MM.1S (cell line): ENCODE data around the gene DACT2.

Experiments
- DNase-seq: peaks from one replicate; pipeline ENCODE4 v3.0.0-alpha.2; 2015
- H2AFZ ChIP-seq: fragments of 300-600 bp; sonication (generic); 2 replicates; pipeline ENCODE4 v1.6.0; 2016; ENCODE audit warnings: antibody characterized with exemption, low read length
- H3F3A ChIP-seq: fragments of 300-600 bp; sonication (generic); 2 replicates; pipeline ENCODE4 v1.6.1; 2016; ENCODE audit warnings: mild to moderate bottlenecking, antibody characterized with exemption, low read length, moderate library complexity, mixed read lengths; ENCODE audit not compliant: insufficient read depth
- H3K27ac ChIP-seq: fragments of 300-600 bp; sonication (generic); 2 replicates; pipeline ENCODE4 v1.5.1; 2016; ENCODE audit warnings: mild to moderate bottlenecking, low read length
- H3K27me3 ChIP-seq: fragments of 300-600 bp; sonication (generic); replicated peaks from 2 replicates; pipeline ENCODE4 v1.6.0; 2016; ENCODE audit warnings: low read length; ENCODE audit not compliant: insufficient read depth
- H3K36me3 ChIP-seq: fragments of 300-600 bp; sonication (generic); replicated peaks from 2 replicates; pipeline ENCODE4 v1.6.1; 2016; ENCODE audit warnings: mild to moderate bottlenecking, low read length, mixed read lengths; ENCODE audit not compliant: insufficient read depth
- H3K4me1 ChIP-seq: fragments of 300-600 bp; sonication (generic); 2 replicates; pipeline ENCODE4 v1.6.1; 2016; ENCODE audit warnings: low read length, mixed read lengths
- H3K4me2 ChIP-seq: fragments of 300-600 bp; sonication (generic); 2 replicates; pipeline ENCODE4 v1.6.0; 2016; ENCODE audit warnings: low read depth, low read length
- H3K4me3 ChIP-seq: fragments of 300-600 bp; sonication (generic); 2 replicates; pipeline ENCODE4 v1.5.1; 2016; ENCODE audit warnings: low read length, mixed read lengths
- H3K79me2 ChIP-seq: fragments of 300-600 bp; sonication (generic); 2 replicates; pipeline ENCODE4 v1.6.1; 2016; ENCODE audit warnings: mixed run types, low read length, mixed read lengths
- H3K9ac ChIP-seq: fragments of 300-600 bp; sonication (generic); 2 replicates; pipeline ENCODE4 v1.6.1; 2016; ENCODE audit warnings: low read length, mixed read lengths
- H3K9me2 ChIP-seq: fragments of 300-600 bp; sonication (generic); replicated peaks from 2 replicates; pipeline ENCODE4 v1.6.1; 2016; ENCODE audit warnings: mild to moderate bottlenecking, low read length, mixed read lengths; ENCODE audit not compliant: insufficient read depth
- H3K9me3 ChIP-seq: fragments of 300-600 bp; sonication (generic); replicated peaks from 2 replicates; pipeline ENCODE4 v1.6.1; 2016; ENCODE audit warnings: mild to moderate bottlenecking, low read length, mixed read lengths; ENCODE audit not compliant: insufficient read depth
- H4K20me1 ChIP-seq: fragments of 300-600 bp; sonication (generic); 2 replicates; pipeline ENCODE4 v1.6.1; 2016; ENCODE audit warnings: mild to moderate bottlenecking, low read length, moderate library complexity, mixed read lengths; ENCODE audit not compliant: insufficient read depth
- EZH2 ChIP-seq: fragments of 300-600 bp; sonication (generic); optimal IDR thresholded peaks from 2 replicates; pipeline ENCODE3; 2017; ENCODE audit warnings: low read depth, mild to moderate bottlenecking, antibody characterized with exemption, low read length, mixed read lengths
- EZH2phosphoT487 ChIP-seq: fragments of 300-600 bp; sonication (generic); IDR thresholded peaks from 2 replicates; pipeline ENCODE4 v1.6.1; 2018; ENCODE audit warnings: antibody characterized with exemption, low read length
- TF ChIP-seq, protein P1 (sequence below): fragments of 300-600 bp; sonication (generic); IDR thresholded peaks from 2 replicates; pipeline ENCODE4 v1.5.1; 2016; ENCODE audit warnings: antibody characterized with exemption, low read length, mixed read lengths

Gene DACT2

DNA sequence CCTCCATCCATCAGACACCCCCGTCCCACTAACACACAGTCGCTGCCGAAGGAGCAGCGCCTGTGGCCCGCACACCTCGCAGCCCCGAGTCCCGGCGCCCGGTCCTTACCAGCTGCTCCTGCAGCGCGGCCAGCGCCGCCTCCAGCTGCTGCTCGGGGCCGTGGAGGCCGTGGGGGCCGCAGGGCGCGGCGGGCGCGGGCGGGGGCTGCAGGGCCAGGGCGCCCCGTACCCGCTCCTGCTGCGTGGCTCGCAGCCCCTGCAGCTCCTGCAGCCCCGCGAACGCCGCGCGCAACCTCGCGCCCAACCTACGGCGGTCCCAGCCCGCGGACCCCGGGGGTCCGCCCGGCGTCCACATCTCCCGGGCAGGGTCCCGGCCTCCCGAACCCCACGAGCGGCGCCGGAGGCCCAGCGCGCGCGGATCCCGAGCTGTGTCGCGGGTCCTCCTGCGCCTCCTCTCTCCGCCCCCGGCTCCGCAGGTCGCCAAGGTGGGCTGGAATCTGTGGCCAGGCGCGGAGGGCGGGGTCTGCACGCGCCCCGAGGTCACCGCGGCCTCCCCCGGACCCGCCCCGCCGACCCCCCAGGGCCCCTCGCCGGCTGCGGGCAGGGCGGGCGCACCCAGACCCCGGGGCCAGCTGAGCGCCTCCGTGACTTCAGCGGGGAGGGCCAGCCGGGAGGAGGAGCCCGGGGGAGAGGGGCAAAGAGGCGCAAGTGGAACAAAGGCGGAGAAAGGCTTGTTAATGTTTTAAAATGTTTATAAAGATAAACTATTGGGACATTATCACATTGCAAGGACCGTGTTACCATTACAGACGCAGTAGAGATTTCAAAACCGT is at the start of gene DACT2:
TSS of gene DACT2 (minus strand) at position 499 of the 833 bp plus-strand sequence. CDS start at position 355, 144 bp downstream.
- H3K79me2 ChIP-seq = no peaks in the 10 kb centered on the region
- H3K27me3 ChIP-seq = no peaks in the 10 kb centered on the region
- H3K9me3 ChIP-seq = no peaks in the 10 kb centered on the region
- no peak within 1 kb of the TSS for H3K27ac ChIP-seq
- no peaks in the 10 kb centered on the region for H3K36me3 ChIP-seq
- TF ChIP-seq EZH2phosphoT487 (no peak), EZH2 (no peak)
- TF ChIP-seq, protein P1, sequence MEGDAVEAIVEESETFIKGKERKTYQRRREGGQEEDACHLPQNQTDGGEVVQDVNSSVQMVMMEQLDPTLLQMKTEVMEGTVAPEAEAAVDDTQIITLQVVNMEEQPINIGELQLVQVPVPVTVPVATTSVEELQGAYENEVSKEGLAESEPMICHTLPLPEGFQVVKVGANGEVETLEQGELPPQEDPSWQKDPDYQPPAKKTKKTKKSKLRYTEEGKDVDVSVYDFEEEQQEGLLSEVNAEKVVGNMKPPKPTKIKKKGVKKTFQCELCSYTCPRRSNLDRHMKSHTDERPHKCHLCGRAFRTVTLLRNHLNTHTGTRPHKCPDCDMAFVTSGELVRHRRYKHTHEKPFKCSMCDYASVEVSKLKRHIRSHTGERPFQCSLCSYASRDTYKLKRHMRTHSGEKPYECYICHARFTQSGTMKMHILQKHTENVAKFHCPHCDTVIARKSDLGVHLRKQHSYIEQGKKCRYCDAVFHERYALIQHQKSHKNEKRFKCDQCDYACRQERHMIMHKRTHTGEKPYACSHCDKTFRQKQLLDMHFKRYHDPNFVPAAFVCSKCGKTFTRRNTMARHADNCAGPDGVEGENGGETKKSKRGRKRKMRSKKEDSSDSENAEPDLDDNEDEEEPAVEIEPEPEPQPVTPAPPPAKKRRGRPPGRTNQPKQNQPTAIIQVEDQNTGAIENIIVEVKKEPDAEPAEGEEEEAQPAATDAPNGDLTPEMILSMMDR = no peak
- no peak for DNase-seq
- H3F3A ChIP-seq = no peaks in the 10 kb centered on the region
- no peak within 1 kb of the TSS for H3K9ac ChIP-seq
- no peaks in the 10 kb centered on the region for H4K20me1 ChIP-seq
- no peaks in the 10 kb centered on the region for H3K4me1 ChIP-seq
- H3K4me2 ChIP-seq = no peak within 1 kb of the TSS
- H3K4me3 ChIP-seq = no peak within 1 kb of the TSS
- H2AFZ ChIP-seq = no peak within 1 kb of the TSS
- no peaks in the 10 kb centered on the region for H3K9me2 ChIP-seq

DNA sequence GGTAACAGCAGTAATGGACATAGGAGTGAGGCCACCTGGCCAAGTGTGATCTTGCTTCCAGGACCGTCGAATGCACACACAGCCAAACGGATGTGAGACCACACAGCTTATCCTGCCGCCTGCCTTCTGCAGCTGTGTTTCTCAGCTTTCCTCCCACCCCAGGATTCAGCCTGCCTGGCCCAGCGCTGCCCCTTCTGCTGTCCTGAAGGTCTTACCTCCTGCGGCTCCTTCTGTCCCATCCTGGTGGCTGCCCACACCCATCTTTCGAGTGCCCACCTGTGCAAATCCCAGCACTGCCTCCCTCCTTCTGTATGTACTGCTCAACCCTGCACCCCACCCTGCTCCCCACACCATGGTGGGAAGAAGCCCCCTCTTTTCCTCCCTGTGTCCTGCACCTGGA is 49.4 kb upstream of the DACT2 start:
- H3K36me3 ChIP-seq = no peaks in the 10 kb centered on the region
- H3K27me3 ChIP-seq = 0 out of 2 replicates have a peak, but pooled peaks cover 2% of the 10 kb centered on the region
- no peaks in the 10 kb centered on the region for H3K9me3 ChIP-seq

DNA sequence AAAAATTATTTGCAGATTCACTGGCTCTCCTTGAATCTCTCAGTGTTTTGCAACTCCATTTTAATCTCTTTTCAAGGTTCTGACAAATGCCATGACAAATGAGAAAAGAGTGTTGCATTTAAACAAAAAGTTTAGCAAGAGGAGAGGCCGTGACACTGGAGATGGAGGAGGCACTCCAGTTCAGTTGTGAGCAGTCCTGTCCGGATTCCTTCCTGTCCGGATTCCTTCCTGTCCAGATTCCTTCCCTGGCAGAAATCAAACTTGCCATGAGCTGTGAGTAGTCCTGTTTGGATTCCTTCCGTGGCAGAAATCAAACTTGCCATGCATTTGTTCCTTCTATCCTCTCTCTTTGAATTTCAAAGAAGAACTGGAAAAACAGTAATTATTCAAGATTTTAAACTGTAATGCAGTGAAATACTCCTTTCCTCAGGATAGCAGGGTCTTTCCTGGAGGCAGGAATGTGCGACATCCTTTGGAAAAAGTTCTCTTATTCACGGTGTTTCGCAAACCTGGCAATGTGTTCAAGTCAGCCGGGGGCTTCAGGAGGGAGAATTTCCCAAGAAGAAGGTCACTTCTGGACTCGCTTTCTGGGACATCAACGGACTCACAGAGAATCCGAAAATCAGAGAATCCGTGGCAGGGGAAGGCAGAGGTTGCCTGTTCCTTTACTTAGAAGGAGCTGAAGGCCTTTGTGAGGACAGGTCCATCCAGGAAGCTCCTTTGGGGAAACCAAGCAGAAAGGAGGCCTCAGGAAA is 48.7 kb upstream of the DACT2 start:
- H3K4me2 ChIP-seq = no peak overlapping the region
- H3F3A ChIP-seq = no peaks in the 10 kb centered on the region
- no peaks in the 10 kb centered on the region for H3K79me2 ChIP-seq
- no peak overlapping the region for H3K27ac ChIP-seq
- no peaks in the 10 kb centered on the region for H3K36me3 ChIP-seq
- H2AFZ ChIP-seq = no peak overlapping the region
- DNase-seq = no peak
- H3K9me2 ChIP-seq = no peaks in the 10 kb centered on the region
- H3K4me1 ChIP-seq = no peaks in the 10 kb centered on the region
- no peaks in the 10 kb centered on the region for H4K20me1 ChIP-seq
- 0 out of 2 replicates have a peak, but pooled peaks cover 2% of the 10 kb centered on the region for H3K27me3 ChIP-seq
- H3K9me3 ChIP-seq = no peaks in the 10 kb centered on the region
- no peak for TF ChIP-seq EZH2phosphoT487
- TF ChIP-seq, protein P1 = no peak
- no peak for TF ChIP-seq EZH2
- H3K9ac ChIP-seq = no peak overlapping the region
- no peak overlapping the region for H3K4me3 ChIP-seq

More for the DNA sequence above, 49.4 kb upstream of the DACT2 start:
- DNase-seq = no peak
- Histone ChIP-seq H3K27ac (no peak overlapping the region), H3K9ac (no peak overlapping the region), H3K9me2 (no peaks in the 10 kb centered on the region), H2AFZ (no peak overlapping the region), H3F3A (no peaks in the 10 kb centered on the region), H3K4me2 (no peak overlapping the region), H3K79me2 (no peaks in the 10 kb centered on the region), H4K20me1 (no peaks in the 10 kb centered on the region), H3K4me3 (no peak overlapping the region), H3K4me1 (no peaks in the 10 kb centered on the region)
- TF ChIP-seq EZH2 (no peak), EZH2phosphoT487 (no peak)
- TF ChIP-seq, protein P1 = no peak
